VCaP (cell line): ENCODE measurements around the gene TMEM156.

Source experiments
- H3K27ac ChIP-seq: fragments of 450-650 bp; 2 replicates; pipeline ENCODE4 v1.5.1; 2017
- TF ChIP-seq, protein P1 (sequence below): fragments of 450-650 bp; conservative IDR thresholded peaks from 2 replicates; pipeline ENCODE4 v1.5.1; 2017; ENCODE audit warnings: mild to moderate bottlenecking, moderate library complexity

The TMEM156 gene

DNA sequence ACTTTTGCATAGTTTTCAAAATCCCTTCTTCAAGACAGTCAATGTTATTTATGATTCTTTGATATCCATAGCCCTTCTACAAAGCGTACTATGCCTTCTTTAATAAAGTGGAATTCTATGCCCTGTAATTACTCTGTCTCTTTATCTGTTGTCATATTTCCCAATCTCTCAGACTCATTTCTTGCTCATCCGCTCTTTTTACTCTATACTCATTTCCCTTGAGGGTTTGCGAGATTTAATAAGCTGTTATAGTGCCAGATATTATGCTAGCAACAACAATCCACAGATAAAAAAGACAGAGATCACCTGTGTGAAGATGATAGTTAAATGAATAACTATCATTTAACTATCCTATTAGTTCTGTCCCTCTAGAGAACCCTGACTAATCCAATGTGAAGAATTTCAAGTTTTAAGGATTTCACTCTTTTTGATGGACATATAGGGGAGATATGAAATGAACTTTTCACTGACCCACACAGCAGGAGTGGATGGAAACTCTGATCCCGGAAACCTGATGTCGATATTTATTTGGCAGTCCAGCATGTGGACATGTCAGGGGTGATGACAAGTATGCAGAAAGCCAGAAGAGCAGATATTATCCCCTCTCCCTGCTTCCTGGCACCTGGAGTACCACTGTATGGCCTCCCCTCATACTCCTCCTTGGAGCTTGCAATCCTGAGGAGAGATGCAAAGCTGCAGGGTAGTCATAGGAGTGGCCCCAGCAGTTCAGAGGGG, 49.7 kb downstream of the TMEM156 start:
- H3K27ac ChIP-seq: peak overlapping the region; percentile 85
- TF ChIP-seq, protein P1, sequence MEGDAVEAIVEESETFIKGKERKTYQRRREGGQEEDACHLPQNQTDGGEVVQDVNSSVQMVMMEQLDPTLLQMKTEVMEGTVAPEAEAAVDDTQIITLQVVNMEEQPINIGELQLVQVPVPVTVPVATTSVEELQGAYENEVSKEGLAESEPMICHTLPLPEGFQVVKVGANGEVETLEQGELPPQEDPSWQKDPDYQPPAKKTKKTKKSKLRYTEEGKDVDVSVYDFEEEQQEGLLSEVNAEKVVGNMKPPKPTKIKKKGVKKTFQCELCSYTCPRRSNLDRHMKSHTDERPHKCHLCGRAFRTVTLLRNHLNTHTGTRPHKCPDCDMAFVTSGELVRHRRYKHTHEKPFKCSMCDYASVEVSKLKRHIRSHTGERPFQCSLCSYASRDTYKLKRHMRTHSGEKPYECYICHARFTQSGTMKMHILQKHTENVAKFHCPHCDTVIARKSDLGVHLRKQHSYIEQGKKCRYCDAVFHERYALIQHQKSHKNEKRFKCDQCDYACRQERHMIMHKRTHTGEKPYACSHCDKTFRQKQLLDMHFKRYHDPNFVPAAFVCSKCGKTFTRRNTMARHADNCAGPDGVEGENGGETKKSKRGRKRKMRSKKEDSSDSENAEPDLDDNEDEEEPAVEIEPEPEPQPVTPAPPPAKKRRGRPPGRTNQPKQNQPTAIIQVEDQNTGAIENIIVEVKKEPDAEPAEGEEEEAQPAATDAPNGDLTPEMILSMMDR: no peak

DNA sequence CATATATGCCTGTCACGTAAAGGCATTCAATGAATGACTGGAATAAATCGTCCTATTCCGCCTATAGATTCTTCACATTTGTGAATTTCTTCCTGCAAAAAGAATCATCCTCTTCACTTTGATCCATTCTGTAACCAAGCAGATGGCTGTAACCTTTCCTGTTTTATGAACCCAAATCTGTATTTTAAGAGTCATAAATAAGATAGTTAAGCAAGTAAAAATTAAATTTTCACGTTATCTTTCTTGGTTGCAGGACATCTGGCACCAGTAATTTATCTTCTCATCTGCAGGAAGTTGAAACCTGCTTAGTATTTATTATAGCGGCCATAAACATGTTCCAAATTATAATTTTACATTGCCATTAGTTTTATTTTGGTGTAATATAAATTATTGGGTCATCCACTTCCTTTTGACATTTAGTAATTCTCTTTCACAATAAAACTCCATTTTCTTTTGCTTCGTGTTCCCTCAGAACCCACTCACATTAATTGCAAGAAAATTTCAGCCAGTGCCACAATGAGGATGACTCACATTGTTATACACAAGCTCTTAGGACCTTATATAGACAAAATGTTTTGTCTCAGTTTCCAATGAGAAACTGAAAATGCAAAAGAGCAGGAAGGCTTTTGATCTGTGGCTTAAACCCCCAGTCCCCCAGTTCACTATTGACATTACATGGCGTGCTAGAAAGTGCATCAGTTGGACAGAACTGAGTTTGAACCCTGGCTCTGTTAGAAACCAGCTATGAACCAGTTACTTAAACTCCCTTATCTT, 51.1 kb downstream of the TMEM156 start:
- TF ChIP-seq, protein P1: no peak

DNA sequence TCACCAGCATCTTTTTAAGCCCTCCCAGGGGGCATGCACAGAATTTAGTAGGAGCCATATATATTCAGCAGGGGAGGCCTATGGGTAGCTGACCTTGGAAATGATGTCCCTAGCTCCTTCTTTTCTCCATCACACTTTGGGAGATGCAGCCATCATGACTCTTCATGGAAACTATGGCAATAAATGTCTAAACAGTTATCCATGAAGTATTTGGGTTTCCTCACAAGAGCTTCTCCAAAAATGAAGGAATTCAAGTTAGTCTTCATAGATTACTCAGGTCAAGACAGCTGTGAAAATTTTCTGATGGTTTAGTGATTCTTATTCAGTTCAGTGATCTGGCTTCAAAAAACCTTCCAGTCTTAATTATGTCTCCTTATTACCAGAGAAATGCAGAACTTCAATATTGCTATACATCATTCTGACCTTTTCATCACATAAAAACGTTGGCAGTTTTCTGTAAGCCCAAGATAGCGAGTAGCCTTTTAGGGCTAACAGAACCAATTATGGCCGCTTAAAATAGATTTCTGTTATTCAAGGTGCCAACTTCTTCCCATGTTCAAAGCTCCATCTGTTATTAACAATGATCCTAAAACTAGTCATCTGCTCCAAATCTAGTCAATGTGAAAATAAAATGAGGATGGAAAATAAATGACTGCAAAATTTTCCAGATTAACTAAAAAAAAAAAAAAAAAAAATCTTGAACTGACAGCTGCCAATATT, 52.5 kb downstream of the TMEM156 start:
- TF ChIP-seq, protein P1: no peak
- H3K27ac ChIP-seq: peak overlapping the region; percentile 85

More for the DNA sequence above, 51.1 kb downstream of the TMEM156 start:
- peak overlapping the region; percentile 85 for H3K27ac ChIP-seq

DNA sequence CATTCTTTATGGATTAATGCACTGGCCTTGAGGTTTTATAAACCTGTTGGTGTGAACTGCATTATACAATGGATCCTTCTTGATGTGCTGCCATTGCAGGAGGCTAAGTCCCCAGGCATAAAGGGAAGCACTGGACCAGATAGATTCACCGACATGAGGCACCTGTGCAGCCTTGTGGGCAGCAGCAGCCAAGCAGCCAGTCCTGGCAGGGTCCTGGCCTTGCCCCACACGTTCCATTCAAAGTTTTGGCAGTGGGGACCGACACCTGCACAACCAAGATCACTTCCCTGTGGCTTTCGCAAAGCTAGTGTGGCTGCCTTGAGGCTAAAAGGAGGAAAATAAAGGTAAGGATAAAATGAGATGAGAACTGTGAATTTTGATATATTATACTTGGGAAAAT, 53.1 kb downstream of the TMEM156 start:
- TF ChIP-seq, protein P1: no peak
- peak overlapping the region; percentile 85; the same call in 1 of the 2 replicates for H3K27ac ChIP-seq

DNA sequence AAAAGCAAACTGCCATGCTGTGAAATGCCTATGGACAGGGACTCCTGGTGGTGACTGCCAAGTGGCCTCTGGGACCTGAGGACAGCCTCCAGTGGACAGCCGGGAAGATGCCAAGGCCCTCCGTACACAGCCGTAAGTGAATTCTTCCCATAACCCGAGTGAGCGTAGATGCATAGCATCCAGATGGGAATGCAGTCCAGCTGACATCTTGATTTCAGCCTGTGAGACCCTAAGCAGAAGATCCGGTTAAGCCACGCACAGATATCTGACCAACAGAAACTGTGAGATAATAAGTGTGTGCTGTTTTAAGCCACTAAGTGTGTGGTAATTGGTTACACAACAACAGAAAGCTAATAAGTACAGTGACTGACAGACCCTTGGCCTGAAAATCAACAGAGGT, 55.9 kb downstream of the TMEM156 start:
- TF ChIP-seq, protein P1: no peak

DNA sequence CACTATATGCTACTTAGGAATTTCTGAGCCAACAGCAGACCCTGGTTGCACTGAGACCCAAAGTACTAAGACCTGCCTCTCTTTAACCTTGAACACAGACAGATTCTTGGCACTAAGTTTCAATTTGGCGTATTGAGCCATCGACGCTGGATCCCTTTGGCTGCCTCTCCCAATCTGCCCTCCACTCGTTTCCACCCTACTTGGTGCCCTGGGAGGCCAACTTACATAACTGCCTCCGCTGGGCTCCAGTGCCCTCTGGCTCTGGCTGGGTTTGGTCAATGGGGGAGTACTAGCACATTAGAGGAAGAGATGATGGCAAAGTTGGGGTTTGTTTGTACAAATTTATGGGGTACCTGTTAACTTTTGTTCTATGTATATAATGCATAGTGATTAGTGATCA, 63.5 kb downstream of the TMEM156 start:
- H3K27ac ChIP-seq: no peak overlapping the region
- TF ChIP-seq, protein P1: no peak

More for the DNA sequence above, 55.9 kb downstream of the TMEM156 start:
- H3K27ac ChIP-seq: no peak overlapping the region
